IMR-90 (cell line): ENCODE data around the gene NDUFV2.

ENCODE experiments used
- BHLHE40 ChIP-seq: fragments of 150-350 bp; IDR thresholded peaks from 2 replicates; pipeline ENCODE4 v1.6.1; 2016; ENCODE audit warnings: mild to moderate bottlenecking, low read depth, low read length
- CEBPB ChIP-seq: IDR thresholded peaks from 2 replicates; pipeline ENCODE4 v1.6.1; 2012; ENCODE audit warnings: low read depth, low read length, improper control_type of control experiment
- CTCF ChIP-seq: conservative IDR thresholded peaks from 2 replicates; pipeline ENCODE4 v1.5.1; 2012; ENCODE audit warnings: mild to moderate bottlenecking, low read depth, low read length, improper control_type of control experiment
- ELK1 ChIP-seq: fragments of 150-350 bp; IDR thresholded peaks from 2 replicates; pipeline ENCODE4 v1.6.1; 2016; ENCODE audit warnings: low read depth, mild to moderate bottlenecking, low read length, moderate library complexity, borderline replicate concordance
- FOS ChIP-seq: fragments of 150-350 bp; IDR thresholded peaks from 2 replicates; pipeline ENCODE4 v1.6.1; 2016; ENCODE audit warnings: low read depth, low read length
- MAFK ChIP-seq: IDR thresholded peaks from 2 replicates; pipeline ENCODE4 v1.6.1; 2012; ENCODE audit warnings: low read depth, low read length, improper control_type of control experiment
- MAZ ChIP-seq: IDR thresholded peaks from 2 replicates; pipeline ENCODE4 v1.6.1; 2012; ENCODE audit warnings: low read depth, mild to moderate bottlenecking, low read length, improper control_type of control experiment, moderate library complexity, borderline replicate concordance
- MXI1 ChIP-seq: IDR thresholded peaks from 2 replicates; pipeline ENCODE4 v1.6.1; 2012; ENCODE audit warnings: low read depth, mild to moderate bottlenecking, low read length, moderate library complexity, borderline replicate concordance
- POLR2A ChIP-seq: IDR thresholded peaks from 2 replicates; pipeline ENCODE4 v1.6.1; 2012; ENCODE audit warnings: mild to moderate bottlenecking, low read depth, low read length
- RAD21 ChIP-seq: IDR thresholded peaks from 2 replicates; pipeline ENCODE4 v1.6.1; 2012; ENCODE audit warnings: low read length, improper control_type of control experiment
- RCOR1 ChIP-seq: IDR thresholded peaks from 2 replicates; pipeline ENCODE4 v1.6.1; 2012; ENCODE audit warnings: mild to moderate bottlenecking, low read length, improper control_type of control experiment; ENCODE audit not compliant: insufficient replicate concordance
- RFX5 ChIP-seq: IDR thresholded peaks from 2 replicates; pipeline ENCODE4 v1.8.0; 2012; ENCODE audit warnings: low read depth, mild to moderate bottlenecking, low read length, moderate library complexity
- SMC3 ChIP-seq: fragments of 150-350 bp; IDR thresholded peaks from 2 replicates; pipeline ENCODE4 v1.6.1; 2016; ENCODE audit warnings: low read depth, mild to moderate bottlenecking, antibody characterized with exemption, low read length, moderate library complexity
- USF2 ChIP-seq: fragments of 150-350 bp; IDR thresholded peaks from 2 replicates; pipeline ENCODE4 v1.6.1; 2017; ENCODE audit warnings: mild to moderate bottlenecking, antibody characterized with exemption, low read length, low read depth

GRCh38 chr18:9135081-9135911, 32.8 kb downstream of the NDUFV2 start:
- no peak for TF ChIP-seq CTCF
- no peak for TF ChIP-seq POLR2A
- TF ChIP-seq ELK1: no peak
- no peak for TF ChIP-seq MXI1
- TF ChIP-seq RAD21: no peak
- TF ChIP-seq BHLHE40: no peak
- no peak for TF ChIP-seq RFX5
- TF ChIP-seq MAZ: no peak
- TF ChIP-seq FOS: no peak
- no peak for TF ChIP-seq RCOR1
- no peak for TF ChIP-seq USF2
- no peak for TF ChIP-seq CEBPB
- TF ChIP-seq SMC3: no peak
- TF ChIP-seq MAFK: no peak
